HUDEP-2 (cell line): ENCODE results near the gene ATP9A.
"Not testable (repeated sequence)": the region's sequence is repeated elsewhere in the genome, so short reads cannot be mapped to it uniquely, and the experiment has no call there.

ENCODE experiments used
- DNase-seq, 76 experiments: peaks; one replicate each; lab custom pipeline; 2025; ENCODE audit not compliant: unreplicated experiment in 76 of 76; lab: John Stamatoyannopoulos, UW

ATP9A gene

GRCh38 chr20:51732096-51732791 is 35.9 kb downstream of the ATP9A start:
- DNase-seq, result no peak

GRCh38 chr20:51731731-51732095 is 36.5 kb downstream of the ATP9A start:
- DNase-seq, result no peak

GRCh38 chr20:51729771-51730170 is 38.4 kb downstream of the ATP9A start:
- no peak for DNase-seq

- DNase-seq, result no peak
Observed at GRCh38 chr20:51728737-51729136, 39.5 kb downstream of the ATP9A start.

GRCh38 chr20:51727872-51728271 is 40.3 kb downstream of the ATP9A start:
- DNase-seq, result no peak

- no peak for DNase-seq
Observed at GRCh38 chr20:51725584-51726176, 42.5 kb downstream of the ATP9A start.

- not testable (repeated sequence) for DNase-seq
Observed at GRCh38 chr20:51723026-51723425, 45.2 kb downstream of the ATP9A start.

- not testable (repeated sequence) for DNase-seq
Observed at GRCh38 chr20:51722246-51722645, 45.9 kb downstream of the ATP9A start.

- DNase-seq, result no peak
Observed at GRCh38 chr20:51720854-51721253, 47.3 kb downstream of the ATP9A start.

GRCh38 chr20:51720384-51720783 is 47.8 kb downstream of the ATP9A start:
- DNase-seq, result no peak

GRCh38 chr20:51715856-51716185 is 52.4 kb downstream of the ATP9A start:
- DNase-seq, result peak in 1 of 76 experiments; percentile 7

- no peak for DNase-seq
Observed at GRCh38 chr20:51715163-51715855, 52.9 kb downstream of the ATP9A start.

GRCh38 chr20:51713213-51713598 is 55.0 kb downstream of the ATP9A start:
- DNase-seq, result no peak

GRCh38 chr20:51712501-51713212 is 55.5 kb downstream of the ATP9A start:
- no peak for DNase-seq

GRCh38 chr20:51711426-51711825 is 56.8 kb downstream of the ATP9A start:
- DNase-seq, result no peak

- no peak for DNase-seq
Observed at GRCh38 chr20:51710361-51710894, 57.8 kb downstream of the ATP9A start.

- DNase-seq, result no peak
Observed at GRCh38 chr20:51705400-51705799, 62.8 kb downstream of the ATP9A start.

GRCh38 chr20:51703400-51704287 is 64.5 kb downstream of the ATP9A start:
- no peak for DNase-seq

- no peak for DNase-seq
Observed at GRCh38 chr20:51702556-51702955, 65.6 kb downstream of the ATP9A start.

GRCh38 chr20:51700809-51701285 is 67.3 kb downstream of the ATP9A start:
- DNase-seq, result peak in 14 of 76 experiments; percentile 2 to 29 (median 13)
